Uterus (tissue), 2 donors: ENCODE data around the gene CD300A.

Experiments used
- CTCF ChIP-seq, 4 experiments: fragments of 200-600 bp in 2 of 4; fragments of 450-650 bp in 2 of 4; sonication (generic) in 2 of 4; IDR thresholded peaks; one replicate each; pipeline ENCODE4 v1.5.1; 2016 to 2019; ENCODE audit warnings: antibody characterized with exemption in 4 of 4, mild to moderate bottlenecking in 2 of 4, moderate library complexity in 1 of 4
- POLR2A ChIP-seq, 2 donors: fragments of 450-650 bp; IDR thresholded peaks; one replicate each; pipeline ENCODE4 v1.6.1; 2016; ENCODE audit warnings: antibody characterized with exemption in 2 of 2, mild to moderate bottlenecking in 1 of 2, moderate library complexity in 1 of 2

GRCh38 chr17:74485022-74485743 lies 18.7 kb downstream of the CD300A start:
- no peak for TF ChIP-seq CTCF (IDR thresholded peaks at IDR 0.05)
- no peak for TF ChIP-seq POLR2A (IDR thresholded peaks at IDR 0.05)
